Measurements from ENCODE around the gene ENAM. TPM values are rescaled to one million over a fixed set of nuclear protein-coding genes. Genes with fewer than 3 reads are reported as not detected.

ENAM gene
- polyA plus RNA-seq, 1 donor (not counting 4 experiments of a cell fraction or from before 2014, with no cell fraction given) = not detected

DNA sequence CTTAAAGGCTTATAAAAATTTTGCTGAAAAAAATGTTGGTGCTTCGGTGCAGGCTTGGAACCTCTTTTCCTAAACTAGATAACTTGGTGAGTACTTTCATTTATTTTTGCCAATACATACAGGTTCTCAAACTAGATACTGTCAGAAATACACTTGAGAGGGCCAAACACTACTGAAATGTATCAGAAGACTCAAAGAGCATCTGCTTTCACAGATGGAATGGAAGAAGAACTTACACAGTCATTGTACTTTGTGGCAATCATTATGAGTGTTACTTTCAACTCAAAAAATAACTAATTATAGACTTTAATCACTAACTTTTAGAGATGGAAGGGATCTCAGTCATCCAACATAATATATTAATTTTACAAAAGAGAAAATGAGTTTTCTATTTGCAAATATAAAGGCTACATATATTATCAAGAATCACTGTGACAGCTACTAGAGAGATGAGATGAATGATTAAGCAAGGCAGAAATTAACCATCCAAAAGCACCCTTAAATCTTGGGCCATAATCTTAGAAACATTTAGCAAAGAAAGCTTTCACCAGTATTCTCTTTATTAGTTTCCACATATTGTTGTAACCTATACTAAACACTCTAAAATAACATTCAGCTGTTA is 1.0 kb downstream of the ENAM start:
- no peak for FAIRE-seq
- Histone ChIP-seq H3K4me2 (ENCODE audit: control insufficient read depth, extremely low read depth, insufficient read depth, low read depth, low read length) (no peak overlapping the region), H4K20me1 (ENCODE audit: control insufficient read depth, extremely low read depth, insufficient read depth, low read length) (no peaks in the 10 kb centered on the region), H3K4me1 (ENCODE audit: control insufficient read depth, extremely low read depth, insufficient read depth, low read length) (peaks cover 8% of the 10 kb centered on the region), H3K4me3 (ENCODE audit: control insufficient read depth in 2 of 3, extremely low read depth in 1 of 3, insufficient read depth in 2 of 3, low read depth in 1 of 3, low read length in 3 of 3) (no peak overlapping the region), H2AFZ (ENCODE audit: control insufficient read depth, low read length) (no peak overlapping the region), H3K9ac (ENCODE audit: control insufficient read depth, extremely low read depth, insufficient read depth, low read length) (no peak overlapping the region), H3K36me3 (ENCODE audit: control insufficient read depth in 2 of 2, extremely low read depth in 1 of 2, insufficient read depth in 2 of 2, low read length in 2 of 2) (no peaks in the 10 kb centered on the region), H3K9me1 (ENCODE audit: control insufficient read depth, extremely low read depth, insufficient read depth, low read length) (no peaks in the 10 kb centered on the region), H3K27me3 (ENCODE audit: control insufficient read depth, extremely low read depth, insufficient read depth, low read length) (no peaks in the 10 kb centered on the region), H3K79me2 (ENCODE audit: control insufficient read depth, insufficient read depth, low read length) (no peaks in the 10 kb centered on the region), H3K27ac (ENCODE audit: control insufficient read depth, insufficient read depth, low read length) (no peak overlapping the region), H3K9me3 (ENCODE audit: control insufficient read depth, low read depth, low read length) (no peaks in the 10 kb centered on the region)
- dilution Hi-C loops (cut with MboI; ENCODE audit: extremely low pct_ligation_motif_present, low sequenced_read_pairs) = no loop called here
- TF ChIP-seq, protein P1, sequence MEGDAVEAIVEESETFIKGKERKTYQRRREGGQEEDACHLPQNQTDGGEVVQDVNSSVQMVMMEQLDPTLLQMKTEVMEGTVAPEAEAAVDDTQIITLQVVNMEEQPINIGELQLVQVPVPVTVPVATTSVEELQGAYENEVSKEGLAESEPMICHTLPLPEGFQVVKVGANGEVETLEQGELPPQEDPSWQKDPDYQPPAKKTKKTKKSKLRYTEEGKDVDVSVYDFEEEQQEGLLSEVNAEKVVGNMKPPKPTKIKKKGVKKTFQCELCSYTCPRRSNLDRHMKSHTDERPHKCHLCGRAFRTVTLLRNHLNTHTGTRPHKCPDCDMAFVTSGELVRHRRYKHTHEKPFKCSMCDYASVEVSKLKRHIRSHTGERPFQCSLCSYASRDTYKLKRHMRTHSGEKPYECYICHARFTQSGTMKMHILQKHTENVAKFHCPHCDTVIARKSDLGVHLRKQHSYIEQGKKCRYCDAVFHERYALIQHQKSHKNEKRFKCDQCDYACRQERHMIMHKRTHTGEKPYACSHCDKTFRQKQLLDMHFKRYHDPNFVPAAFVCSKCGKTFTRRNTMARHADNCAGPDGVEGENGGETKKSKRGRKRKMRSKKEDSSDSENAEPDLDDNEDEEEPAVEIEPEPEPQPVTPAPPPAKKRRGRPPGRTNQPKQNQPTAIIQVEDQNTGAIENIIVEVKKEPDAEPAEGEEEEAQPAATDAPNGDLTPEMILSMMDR (optimal IDR thresholded peaks at IDR 0.05 in 1 of 3, IDR thresholded peaks at IDR 0.05 in 1 of 3, conservative IDR thresholded peaks at IDR 0.05 in 1 of 3; ENCODE audit: extremely low read depth in 1 of 3, insufficient read depth in 2 of 3, low read length in 3 of 3) = no peak
- no peak for DNase-seq (ENCODE audit: low read depth, low spot score)

DNA sequence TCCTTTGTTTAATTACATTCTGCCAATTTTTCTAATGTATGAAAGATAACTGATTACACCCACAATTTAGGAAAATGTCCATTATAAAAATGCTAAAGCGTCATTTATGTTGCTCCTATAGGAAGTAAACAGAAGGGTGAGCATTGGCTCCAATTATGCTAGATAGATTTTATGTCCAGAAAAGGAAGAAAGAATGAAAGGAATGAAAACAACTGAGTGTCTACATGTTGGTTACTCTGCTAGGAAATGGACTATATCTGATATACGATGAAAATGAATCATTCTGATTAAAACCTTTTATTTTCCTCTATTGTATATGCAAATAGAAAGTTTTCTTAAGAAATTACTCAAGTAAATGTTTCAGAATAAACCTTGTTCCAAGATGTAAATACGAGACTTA is 1.6 kb downstream of the ENAM start:
- TF ChIP-seq EZH2 (IDR thresholded peaks at IDR 0.05; ENCODE audit: low read length) = no peak
- TF ChIP-seq, protein P1 (optimal IDR thresholded peaks at IDR 0.05 in 1 of 3, IDR thresholded peaks at IDR 0.05 in 1 of 3, conservative IDR thresholded peaks at IDR 0.05 in 1 of 3; ENCODE audit: extremely low read depth in 1 of 3, insufficient read depth in 2 of 3, low read length in 3 of 3) = no peak
- H3K9ac ChIP-seq (ENCODE audit: control insufficient read depth, extremely low read depth, insufficient read depth, low read length) = no peak overlapping the region
- H3K4me1 ChIP-seq (ENCODE audit: control insufficient read depth, extremely low read depth, insufficient read depth, low read length) = peaks cover 8% of the 10 kb centered on the region
- no peaks in the 10 kb centered on the region for H3K79me2 ChIP-seq (ENCODE audit: control insufficient read depth, insufficient read depth, low read length)
- no peaks in the 10 kb centered on the region for H3K9me1 ChIP-seq (ENCODE audit: control insufficient read depth, extremely low read depth, insufficient read depth, low read length)
- H3K36me3 ChIP-seq (ENCODE audit: control insufficient read depth in 2 of 2, extremely low read depth in 1 of 2, insufficient read depth in 2 of 2, low read length in 2 of 2) = no peaks in the 10 kb centered on the region
- H3K27ac ChIP-seq (ENCODE audit: control insufficient read depth, insufficient read depth, low read length) = no peak overlapping the region
- no peaks in the 10 kb centered on the region for H3K9me3 ChIP-seq (ENCODE audit: control insufficient read depth, low read depth, low read length)
- no peaks in the 10 kb centered on the region for H3K27me3 ChIP-seq (ENCODE audit: control insufficient read depth, extremely low read depth, insufficient read depth, low read length)
- H3K4me3 ChIP-seq (ENCODE audit: control insufficient read depth in 2 of 3, extremely low read depth in 1 of 3, insufficient read depth in 2 of 3, low read depth in 1 of 3, low read length in 3 of 3) = no peak overlapping the region
- no peak overlapping the region for H3K4me2 ChIP-seq (ENCODE audit: control insufficient read depth, extremely low read depth, insufficient read depth, low read depth, low read length)
- dilution Hi-C loops (cut with MboI; ENCODE audit: extremely low pct_ligation_motif_present, low sequenced_read_pairs) = no loop called here
- FAIRE-seq = no peak
- no peaks in the 10 kb centered on the region for H4K20me1 ChIP-seq (ENCODE audit: control insufficient read depth, extremely low read depth, insufficient read depth, low read length)
- H2AFZ ChIP-seq (ENCODE audit: control insufficient read depth, low read length) = no peak overlapping the region
- no peak for DNase-seq (ENCODE audit: low read depth, low spot score)
